Skin epidermis (tissue), 12 donors: ENCODE data around the gene ZSWIM5.

Experiments
- H3K27ac ChIP-seq, 21 experiments: fragments of 200-600 bp; sonication (generic) in 11 of 21; one replicate each; pipeline ENCODE4 v1.5.0; 2020; ENCODE audit warnings: mild to moderate bottlenecking in 3 of 21, inconsistent platforms in 2 of 21, moderate library complexity in 2 of 21
- H3K4me3 ChIP-seq, 7 experiments: fragments of 200-600 bp; sonication (generic) in 2 of 7; one replicate each; pipeline ENCODE4 v1.5.0; 2020; ENCODE audit warnings: inconsistent platforms in 2 of 7, mild to moderate bottlenecking in 2 of 7, moderate library complexity in 1 of 7

Gene ZSWIM5

GRCh38 chr1:45043094-45043493, 163.3 kb downstream of the ZSWIM5 start:
- Histone ChIP-seq H3K27ac (no peak overlapping the region), H3K4me3 (no peak overlapping the region)

GRCh38 chr1:45040297-45040696, 166.1 kb downstream of the ZSWIM5 start:
- H3K27ac ChIP-seq: no peak overlapping the region
- no peak overlapping the region for H3K4me3 ChIP-seq

GRCh38 chr1:45038661-45039364, 167.6 kb downstream of the ZSWIM5 start:
- Histone ChIP-seq H3K27ac (no peak overlapping the region), H3K4me3 (no peak overlapping the region)

- H3K4me3 ChIP-seq: no peak overlapping the region
- no peak overlapping the region for H3K27ac ChIP-seq
These were observed 168.2 kb downstream of the ZSWIM5 start for GRCh38 chr1:45038240-45038639.

GRCh38 chr1:45037456-45037855, 168.9 kb downstream of the ZSWIM5 start:
- no peak overlapping the region for H3K27ac ChIP-seq
- no peak overlapping the region for H3K4me3 ChIP-seq

- no peak overlapping the region for H3K4me3 ChIP-seq
- H3K27ac ChIP-seq: no peak overlapping the region
These were observed 170.6 kb downstream of the ZSWIM5 start for GRCh38 chr1:45035631-45036301.

- H3K27ac ChIP-seq: no peak overlapping the region
- no peak overlapping the region for H3K4me3 ChIP-seq
These were observed 173.0 kb downstream of the ZSWIM5 start for GRCh38 chr1:45033356-45033755.

- no peak overlapping the region for H3K27ac ChIP-seq
- H3K4me3 ChIP-seq: no peak overlapping the region
These were observed 173.6 kb downstream of the ZSWIM5 start for GRCh38 chr1:45032837-45033236.

GRCh38 chr1:45026446-45026845, 180.0 kb downstream of the ZSWIM5 start:
- H3K4me3 ChIP-seq: no peak overlapping the region

GRCh38 chr1:45023663-45024062, 182.7 kb downstream of the ZSWIM5 start:
- H3K27ac ChIP-seq: no peak overlapping the region
- no peak overlapping the region for H3K4me3 ChIP-seq

More at GRCh38 chr1:45026446-45026845, 180.0 kb downstream of the ZSWIM5 start:
- no peak overlapping the region for H3K27ac ChIP-seq

- H3K4me3 ChIP-seq: no peak overlapping the region
- no peak overlapping the region for H3K27ac ChIP-seq
These were observed 187.7 kb downstream of the ZSWIM5 start for GRCh38 chr1:45018599-45019230.

GRCh38 chr1:45016767-45017166, 189.6 kb downstream of the ZSWIM5 start:
- no peak overlapping the region for H3K4me3 ChIP-seq
- no peak overlapping the region for H3K27ac ChIP-seq

- H3K27ac ChIP-seq: no peak overlapping the region
- H3K4me3 ChIP-seq: no peak overlapping the region
These were observed 190.2 kb downstream of the ZSWIM5 start for GRCh38 chr1:45016090-45016697.

- Histone ChIP-seq H3K4me3 (no peak overlapping the region), H3K27ac (no peak overlapping the region)
These were observed 190.7 kb downstream of the ZSWIM5 start for GRCh38 chr1:45015683-45016082.

GRCh38 chr1:45014321-45015028, 191.9 kb downstream of the ZSWIM5 start:
- Histone ChIP-seq H3K27ac (no peak overlapping the region), H3K4me3 (no peak overlapping the region)

GRCh38 chr1:45013551-45014209, 192.7 kb downstream of the ZSWIM5 start:
- peak overlapping the region in 1 of 21 experiments; percentile 4 for H3K27ac ChIP-seq

GRCh38 chr1:45012639-45013278, 193.6 kb downstream of the ZSWIM5 start:
- peak overlapping the region; percentile 40 to 100 (median 93) for H3K4me3 ChIP-seq
- peak overlapping the region in 20 of 21 experiments; percentile 7 to 94 (median 88) for H3K27ac ChIP-seq

More at GRCh38 chr1:45013551-45014209, 192.7 kb downstream of the ZSWIM5 start:
- no peak overlapping the region for H3K4me3 ChIP-seq

- peak within 1 kb of the TSS; percentile 27 to 94 (median 90) for H3K27ac ChIP-seq
- H3K4me3 ChIP-seq: peak within 1 kb of the TSS; percentile 89 to 100 (median 93)
These were observed 194.4 kb downstream of the ZSWIM5 start, which contains the start of gene UROD for GRCh38 chr1:45011837-45012638. UROD (plus strand) TSS chr1:45012254; CDS start chr1:45012266, 12 bp downstream.
